GM19238 (cell line): ENCODE data around the gene UGT2B7.
"Not testable (repeated sequence)": the region's sequence is repeated elsewhere in the genome, so short reads cannot be mapped to it uniquely, and the experiment has no call there.

ENCODE experiments used
- DNase-seq: peaks from one replicate; pipeline ENCODE4 v3.0.0; 2011; ENCODE audit warnings: low spot score; ENCODE audit not compliant: insufficient read length

Gene UGT2B7

DNA sequence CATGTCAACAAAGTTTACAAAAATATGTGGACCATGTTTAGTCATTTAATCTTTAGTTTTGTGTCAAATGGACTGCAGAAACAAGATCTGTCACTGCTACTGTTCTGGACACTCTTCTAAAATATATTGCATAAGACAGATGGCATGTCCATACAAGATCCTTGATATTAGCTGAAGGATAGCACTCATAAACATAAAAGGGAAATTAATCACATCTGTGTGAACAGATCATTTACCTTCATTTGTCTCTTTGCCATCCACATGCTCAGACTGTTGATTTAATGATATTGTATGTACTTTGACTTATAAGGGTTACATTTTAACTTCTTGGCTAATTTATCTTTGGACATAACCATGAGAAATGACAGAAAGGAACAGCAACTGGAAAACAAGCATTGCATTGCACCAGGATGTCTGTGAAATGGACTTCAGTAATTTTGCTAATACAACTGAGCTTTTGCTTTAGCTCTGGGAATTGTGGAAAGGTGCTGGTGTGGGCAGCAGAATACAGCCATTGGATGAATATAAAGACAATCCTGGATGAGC is at the start of gene UGT2B7:
Gene UGT2B7, plus strand, starts transcription at position 364 of the 546 bp plus-strand sequence. Its CDS starts 47 bp downstream, at position 411.
- DNase-seq, result no peak

DNA sequence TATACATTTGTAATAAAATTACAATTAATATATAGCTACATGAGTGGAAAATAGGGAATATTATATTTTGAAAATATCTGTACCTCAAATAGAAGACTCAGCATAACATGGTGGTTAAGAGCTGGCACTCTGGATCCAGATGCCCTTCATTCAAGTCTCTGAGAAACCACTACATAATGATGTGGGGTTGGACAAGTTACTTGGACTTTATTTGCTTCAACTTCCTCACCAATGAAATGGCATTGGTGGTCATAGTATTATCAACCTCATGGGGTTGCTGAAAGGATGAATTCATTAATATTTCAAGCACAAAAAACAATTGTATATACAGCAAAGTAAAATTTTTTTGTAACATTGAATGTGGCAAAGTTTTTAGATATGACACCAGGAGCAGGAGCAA is 46.4 kb upstream of the UGT2B7 start:
- no peak for DNase-seq

DNA sequence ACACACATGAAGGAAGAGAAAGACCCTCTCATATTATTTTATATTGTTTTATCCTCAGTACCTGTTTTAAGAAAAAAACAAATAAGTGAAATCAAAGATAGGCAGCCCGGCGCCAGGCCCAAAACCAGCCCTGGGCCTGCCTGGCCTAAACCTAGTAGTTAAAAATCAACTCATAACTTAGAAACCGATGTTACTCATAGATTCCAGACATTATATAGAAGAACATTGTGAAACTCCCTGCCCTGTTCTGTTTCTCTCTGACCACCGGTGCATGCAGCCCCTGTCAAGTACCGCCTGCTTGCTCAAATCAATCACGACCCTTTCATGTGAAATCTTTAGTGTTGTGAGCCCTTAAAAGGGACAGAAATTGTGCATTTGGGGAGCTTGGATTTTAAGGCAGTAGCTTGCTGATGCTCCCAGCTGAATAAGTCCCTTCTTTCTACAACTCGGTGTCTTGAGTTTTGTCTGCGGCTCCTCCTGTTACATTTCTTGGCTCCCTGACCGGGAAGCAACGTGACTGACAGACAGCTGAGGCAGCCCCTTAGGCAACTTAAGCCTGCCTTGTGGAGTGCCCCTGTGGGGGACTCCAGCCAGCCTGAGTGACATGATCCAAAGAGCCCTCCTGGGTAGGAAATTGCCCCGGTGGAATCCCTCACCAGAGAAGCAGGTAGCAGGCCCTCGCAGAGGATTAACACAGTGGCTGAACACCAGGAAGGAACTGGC is 45.3 kb upstream of the UGT2B7 start:
- DNase-seq, result not testable (repeated sequence)

DNA sequence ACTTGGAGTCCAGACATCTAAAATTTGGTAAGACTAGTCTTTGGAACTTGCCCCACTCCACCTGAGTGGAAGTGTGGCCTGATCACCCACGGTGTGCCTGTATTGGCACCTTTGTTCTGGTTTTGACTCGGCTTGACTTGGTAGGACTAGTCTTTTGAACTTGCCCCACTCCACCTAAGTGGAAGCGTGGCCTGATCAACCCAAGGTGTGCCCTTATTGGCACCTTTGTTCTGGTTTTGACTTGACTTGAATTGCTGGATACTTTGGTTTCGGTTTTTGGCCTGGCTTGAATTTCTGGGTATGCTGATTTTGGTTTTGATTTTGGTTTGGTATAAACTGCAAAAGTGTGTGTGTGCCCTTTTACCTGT is 44.7 kb upstream of the UGT2B7 start:
- no peak for DNase-seq

DNA sequence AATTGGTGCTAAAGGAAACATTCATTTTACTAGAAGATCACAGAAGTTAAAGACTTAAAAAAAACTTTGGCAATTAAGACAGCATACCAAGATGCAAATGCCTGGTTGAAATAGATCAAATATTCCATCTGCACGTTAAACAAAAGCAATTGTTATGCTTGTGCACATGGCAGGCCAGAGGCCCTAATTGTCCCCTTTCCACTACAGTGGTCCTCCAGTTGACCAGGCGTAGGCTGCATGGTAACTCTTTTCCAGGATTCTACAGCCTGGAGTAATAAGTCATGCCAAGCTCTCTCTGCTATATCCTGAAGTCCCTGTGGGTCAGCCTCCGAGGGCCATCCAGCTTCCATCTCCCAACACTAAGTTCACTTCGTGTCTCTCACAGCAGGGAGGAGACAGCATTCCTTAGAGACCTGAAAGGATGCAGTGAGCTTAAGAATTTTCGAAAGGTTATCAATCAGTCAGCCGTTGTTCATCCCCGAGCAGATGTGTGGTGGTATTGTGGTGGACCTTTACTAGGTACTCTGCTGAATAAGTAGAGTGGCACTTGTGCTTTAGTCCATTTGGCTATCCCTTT is 42.9 kb upstream of the UGT2B7 start:
- not testable (repeated sequence) for DNase-seq

DNA sequence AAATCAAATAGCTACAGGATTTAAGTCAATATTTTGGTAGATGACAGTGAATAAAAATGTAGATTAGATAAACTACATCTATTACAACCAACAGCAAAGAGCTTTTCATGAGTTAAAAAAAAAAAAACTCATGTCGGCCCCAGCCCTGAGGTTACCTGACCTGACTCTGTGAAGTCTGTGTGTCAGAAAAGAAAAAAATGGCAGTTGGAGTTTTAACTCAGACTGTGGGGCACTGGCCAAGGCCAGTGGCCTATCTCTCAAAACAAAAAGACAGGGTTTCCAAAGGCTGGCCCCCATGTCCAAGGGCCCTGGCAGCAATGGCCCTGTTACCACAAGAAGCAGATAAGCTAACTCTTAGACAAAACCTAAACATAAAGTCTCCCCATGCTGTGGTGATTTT is 42.2 kb upstream of the UGT2B7 start:
- DNase-seq, result not testable (repeated sequence)

DNA sequence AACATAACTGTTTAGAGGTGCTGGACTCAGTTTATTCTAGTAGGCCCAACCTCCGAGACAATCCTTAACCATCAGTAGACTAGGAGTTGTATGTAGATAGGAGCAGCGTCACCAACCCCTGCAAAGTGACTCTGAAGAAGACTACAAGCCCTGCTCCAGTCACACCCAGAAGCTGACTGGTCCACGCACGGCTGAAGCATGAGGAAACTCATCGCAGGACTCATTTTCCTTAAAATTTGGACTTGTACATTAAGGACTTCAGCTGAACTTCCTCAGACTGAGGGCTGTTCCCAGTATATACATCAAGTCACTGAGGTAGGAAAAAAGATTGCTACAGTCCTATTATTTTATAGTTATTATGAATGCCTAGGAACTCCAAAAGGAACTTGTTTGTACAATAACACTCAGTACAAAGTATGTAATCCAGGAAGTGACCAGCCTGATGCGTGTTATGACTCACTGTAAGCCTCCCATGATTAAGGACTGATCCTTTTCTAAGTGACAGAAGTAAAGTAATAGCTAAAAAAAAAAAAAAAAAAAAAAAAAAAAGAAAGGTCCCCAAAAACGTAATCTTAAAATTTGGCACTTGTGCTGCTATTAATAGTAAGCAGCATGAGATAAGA is 41.6 kb upstream of the UGT2B7 start:
- no peak for DNase-seq

DNA sequence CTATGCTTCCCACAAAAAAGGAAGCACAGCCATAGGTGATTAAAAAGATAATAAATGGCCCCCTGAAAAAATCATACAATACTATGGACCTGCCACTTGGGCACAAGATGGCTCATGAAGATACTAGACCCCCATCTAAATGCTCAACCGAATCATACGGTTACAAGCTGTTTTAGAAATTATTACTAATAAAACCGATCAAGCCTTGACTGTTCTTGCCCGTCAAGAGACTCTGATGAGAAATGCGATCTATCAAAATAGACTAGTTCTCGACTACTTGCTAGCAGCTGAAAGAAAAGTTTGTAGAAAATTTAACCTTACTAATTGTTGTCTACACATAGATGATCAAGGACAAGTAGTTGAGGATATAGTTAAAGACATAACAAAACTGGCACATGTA is 40.1 kb upstream of the UGT2B7 start:
- no peak for DNase-seq

DNA sequence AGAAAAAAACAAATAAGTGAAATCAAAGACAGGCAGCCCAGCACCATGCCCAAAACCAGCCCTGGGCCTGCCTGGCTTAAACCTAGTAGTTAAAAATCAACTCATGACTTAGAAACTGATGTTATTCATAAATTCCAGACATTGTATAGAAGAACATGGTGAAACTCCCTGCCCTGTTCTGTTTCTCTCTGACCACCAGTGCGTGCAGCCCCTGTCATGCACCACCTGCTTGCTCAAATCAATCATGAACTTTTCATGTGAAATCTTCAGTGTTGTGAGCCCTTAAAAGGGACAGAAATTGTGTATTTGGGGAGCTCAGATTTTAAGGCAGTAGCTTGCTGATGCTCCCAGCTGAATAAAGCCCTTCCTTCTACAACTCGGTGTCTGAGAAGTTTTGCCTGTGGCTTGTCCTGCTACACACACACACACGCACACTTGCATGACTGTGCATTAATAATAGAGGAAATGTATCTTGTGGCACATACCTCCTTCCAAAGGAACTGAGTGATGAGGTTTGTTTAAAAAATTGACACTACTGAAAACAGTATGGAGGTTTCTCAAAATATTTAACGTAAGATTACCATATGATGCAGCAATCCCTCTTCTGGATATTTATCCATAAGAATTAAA is 39.2 kb upstream of the UGT2B7 start:
- no peak for DNase-seq

DNA sequence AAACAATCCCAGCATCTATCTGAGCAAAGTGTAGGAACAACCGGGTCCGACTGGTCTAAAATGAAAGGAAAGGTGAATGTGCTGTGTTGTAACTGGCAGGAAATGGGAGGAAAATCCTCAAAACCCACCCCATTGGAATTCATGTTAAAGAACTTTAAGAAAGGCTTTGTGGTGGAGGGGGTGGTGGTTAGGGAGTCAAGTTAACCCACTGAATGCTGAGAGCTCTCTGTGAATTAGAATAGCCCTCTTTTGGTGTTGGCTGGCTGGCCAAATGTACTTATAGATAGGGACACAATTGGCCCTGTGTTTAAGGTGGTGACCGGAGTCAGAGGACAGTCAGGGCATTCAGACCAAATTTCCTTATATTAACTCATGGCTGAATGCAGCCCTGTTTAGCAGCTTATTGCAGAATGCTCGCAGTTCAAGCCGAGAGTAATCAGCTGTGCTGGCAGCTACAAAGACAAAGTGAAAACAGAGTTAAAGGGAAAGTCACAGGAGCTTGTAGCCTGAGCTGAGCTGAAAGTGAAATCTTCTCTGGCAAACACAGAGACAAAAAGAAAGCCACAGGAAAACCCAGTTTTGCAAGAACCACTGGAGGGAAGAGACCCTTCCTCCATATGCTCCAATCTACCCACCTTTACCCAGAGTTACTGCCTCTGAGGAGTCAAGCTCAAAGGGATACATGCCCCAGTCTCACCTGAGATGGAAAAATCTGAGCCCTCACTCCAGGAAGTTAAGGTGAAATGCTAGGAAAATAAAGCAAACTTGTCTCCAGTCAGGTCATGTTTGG is 38.5 kb upstream of the UGT2B7 start:
- DNase-seq, result no peak

DNA sequence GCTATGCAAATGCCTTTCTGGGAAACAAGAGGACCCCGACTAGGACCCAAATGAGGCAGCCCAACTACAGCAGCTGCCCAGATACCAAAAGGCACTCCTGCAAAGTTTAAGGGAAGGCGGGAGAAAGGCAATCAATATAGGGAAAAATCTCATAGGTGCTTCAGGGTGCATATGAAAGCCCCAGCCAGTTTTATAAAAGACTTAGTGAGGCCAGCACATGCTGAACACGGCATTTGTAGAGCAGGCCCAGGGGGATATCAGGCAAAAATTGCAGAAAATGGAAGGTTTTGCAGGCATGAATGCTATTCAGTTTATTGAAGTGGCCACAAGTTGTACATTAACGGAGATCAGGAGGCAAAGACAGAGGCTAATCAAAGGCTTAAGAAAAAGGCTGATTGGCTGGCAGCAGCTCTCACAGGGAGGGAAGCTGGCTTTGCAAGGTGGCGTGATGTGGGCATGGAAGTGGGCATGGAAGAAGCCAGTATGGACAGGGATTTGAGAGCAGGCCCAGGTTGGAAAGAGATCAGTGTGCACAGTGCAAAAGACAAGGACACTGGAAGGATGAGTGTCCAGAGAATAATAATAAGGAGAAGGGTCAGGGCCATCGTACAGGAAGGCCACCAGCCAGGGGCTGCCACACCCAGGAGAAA is 37.7 kb upstream of the UGT2B7 start:
- no peak for DNase-seq

DNA sequence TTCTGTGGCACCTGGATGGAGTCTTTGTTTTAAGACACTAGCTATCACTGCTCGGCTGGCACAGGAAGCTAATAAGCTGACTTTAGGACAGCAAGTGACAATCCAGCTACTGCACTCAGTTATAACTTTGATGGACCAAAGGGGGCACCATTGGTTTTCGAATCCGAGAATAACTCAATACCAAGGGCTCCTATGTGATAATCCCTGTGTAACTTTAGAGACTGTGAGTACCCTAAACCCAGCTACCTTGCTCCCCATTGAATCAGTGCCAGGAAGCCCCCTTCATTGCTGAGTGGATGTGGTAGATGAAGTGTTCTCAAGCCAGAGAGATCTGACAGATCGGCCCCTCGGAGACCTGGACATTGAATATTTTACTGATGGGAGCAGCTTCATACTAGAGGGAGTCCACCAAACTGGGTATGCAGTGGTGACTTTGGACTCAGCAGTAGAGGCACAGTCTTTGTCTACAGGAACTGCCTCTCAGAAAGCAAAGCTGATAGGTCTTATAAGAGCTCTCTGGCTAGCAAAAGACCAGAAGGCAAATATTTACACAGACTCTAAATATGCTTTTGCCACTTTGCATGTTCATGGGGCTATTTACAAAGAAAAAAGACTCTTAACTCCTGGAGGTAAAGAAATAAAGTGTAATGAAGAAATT is 35.5 kb upstream of the UGT2B7 start:
- DNase-seq, result no peak

DNA sequence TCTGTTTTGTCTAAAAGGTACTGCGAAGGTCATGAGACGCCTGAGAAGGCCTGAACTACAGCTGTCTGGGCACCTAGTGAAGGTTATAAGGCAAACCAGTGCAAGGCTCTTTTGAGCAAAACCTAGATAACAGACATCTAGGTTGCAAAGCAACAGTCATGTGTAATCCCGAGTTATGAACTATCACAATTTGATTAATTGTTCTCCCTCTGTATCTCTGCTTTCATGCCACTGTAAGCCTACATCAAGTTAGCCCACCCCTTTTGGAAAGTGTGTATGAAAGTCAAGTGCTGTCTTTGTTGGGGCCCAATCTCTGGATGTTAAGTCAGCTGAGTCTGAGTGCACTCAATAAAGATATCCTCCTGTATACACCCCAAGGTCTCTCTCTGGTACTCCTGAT is 31.9 kb upstream of the UGT2B7 start:
- DNase-seq, result no peak

DNA sequence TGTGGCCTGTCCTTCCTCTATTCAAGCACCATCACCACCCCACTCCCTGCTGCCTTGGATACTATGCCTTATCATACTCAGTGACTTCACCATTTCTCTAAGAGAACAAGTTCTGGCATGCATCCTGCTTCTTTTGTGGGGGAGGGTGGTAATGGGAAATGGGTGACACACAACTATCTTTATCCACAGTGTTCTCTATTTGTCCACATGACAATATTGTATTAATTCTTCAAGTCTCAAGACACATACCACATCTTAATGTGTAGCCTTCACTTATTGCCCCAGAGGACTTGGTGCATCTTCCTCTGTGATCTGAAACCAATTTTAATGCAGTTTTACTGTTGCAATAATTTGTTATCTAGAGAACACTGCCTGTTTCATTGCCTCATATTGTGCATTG is 29.3 kb upstream of the UGT2B7 start:
- no peak for DNase-seq

DNA sequence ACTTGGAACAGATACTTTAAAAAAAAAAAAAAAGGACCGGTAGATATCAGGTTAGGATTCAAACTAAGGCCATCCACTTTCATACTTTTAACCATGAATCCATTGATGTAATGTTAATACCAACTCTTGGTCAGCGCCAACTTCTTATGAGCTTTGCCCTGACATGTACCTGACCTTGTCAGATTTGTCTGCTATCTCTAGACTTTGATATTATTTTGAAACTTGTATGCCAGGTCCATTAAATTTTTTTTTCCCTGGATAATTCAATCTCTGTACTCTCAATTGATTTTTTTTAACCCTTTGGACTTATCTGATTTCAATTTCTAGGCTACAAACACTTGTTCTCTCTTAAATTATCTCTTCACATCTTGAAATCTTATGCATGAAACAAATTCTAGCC is 27.2 kb upstream of the UGT2B7 start:
- DNase-seq, result no peak

DNA sequence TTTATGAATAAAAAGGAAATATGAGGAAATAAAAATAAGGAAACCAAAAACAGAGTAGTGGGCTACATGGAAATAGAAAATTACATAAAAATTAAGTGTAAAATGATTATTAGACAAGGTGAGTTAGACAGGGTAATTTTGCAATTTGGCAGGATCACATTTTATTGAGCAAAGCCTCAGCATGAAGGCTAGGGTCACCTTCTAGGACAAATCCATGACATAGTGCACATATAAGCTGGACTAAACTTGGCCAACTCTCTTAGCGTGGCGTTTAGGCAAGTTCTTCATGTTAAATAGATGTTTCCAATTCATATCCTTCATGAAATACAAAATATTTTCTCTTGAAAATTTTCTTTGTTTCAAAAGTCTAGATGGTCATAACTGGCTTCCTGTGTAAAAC is 25.7 kb upstream of the UGT2B7 start:
- DNase-seq, result no peak

DNA sequence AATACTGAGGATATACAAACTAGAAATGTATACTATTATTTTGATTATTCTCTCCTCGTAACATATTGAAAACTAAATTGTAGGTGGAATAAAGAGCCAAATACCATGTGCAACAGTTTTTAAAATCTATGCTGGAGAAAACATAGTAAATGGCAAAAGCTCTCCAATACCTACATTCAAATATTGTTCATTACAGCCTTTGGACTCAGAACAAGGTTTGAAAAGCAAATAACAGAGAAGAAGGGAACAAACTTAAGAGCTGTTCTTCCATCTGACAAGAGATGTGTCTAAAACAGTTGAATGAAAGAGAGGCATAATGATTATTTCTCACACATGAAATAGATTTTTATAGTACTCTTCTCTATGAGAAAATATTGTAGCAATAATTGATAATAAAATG is 25.0 kb upstream of the UGT2B7 start:
- no peak for DNase-seq

DNA sequence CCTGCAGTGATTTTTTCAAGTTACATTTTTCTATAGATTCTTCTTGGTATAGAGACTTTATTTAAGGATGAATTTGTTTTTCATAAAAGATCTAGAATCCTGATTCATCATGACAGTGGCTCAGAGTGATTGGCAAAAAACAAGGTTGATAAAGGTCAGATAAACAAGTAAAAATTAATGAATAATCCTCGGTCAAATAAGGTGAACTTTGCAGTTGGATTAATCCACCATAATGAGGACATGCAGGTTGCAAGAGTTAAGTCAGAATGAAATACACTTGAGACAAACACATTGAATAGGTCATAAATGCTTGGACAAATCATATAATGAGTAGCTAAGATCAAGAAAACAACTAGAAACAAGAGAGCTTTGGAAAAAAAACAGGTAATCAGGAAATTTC is 22.9 kb upstream of the UGT2B7 start:
- DNase-seq, result no peak

DNA sequence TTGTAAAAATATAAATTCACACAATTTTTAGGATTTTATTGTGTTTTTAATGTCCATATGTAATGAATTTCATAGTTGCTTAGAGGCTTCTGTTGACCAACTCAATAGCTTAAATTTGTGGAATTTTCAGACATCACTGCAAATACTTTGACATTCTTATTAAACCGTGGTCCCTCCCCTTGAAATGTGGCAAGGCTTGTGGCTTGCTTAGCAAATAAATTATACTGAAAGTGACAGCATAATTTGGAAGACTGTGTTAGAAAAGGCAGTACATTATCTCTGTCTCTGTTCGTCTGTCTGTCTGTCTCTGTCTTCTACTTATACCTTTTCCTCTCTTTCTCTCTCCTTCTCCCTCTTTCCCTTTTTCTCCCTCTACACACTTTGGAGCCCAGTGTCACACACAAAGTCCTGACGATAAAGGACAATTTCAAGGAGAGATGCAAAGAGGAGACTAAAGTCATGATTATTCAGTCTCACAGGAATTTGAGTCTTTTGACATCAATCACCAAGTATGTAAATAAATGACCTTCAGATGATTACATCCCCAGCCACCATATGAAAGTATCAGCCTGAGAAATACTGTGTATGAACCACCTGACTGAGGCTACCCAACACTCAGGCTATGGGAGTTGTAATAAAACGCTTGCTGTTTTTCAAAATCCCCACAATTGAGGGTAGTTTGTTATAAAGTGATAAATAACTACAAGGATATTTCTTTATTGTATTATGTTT is 21.0 kb upstream of the UGT2B7 start:
- DNase-seq, result no peak

DNA sequence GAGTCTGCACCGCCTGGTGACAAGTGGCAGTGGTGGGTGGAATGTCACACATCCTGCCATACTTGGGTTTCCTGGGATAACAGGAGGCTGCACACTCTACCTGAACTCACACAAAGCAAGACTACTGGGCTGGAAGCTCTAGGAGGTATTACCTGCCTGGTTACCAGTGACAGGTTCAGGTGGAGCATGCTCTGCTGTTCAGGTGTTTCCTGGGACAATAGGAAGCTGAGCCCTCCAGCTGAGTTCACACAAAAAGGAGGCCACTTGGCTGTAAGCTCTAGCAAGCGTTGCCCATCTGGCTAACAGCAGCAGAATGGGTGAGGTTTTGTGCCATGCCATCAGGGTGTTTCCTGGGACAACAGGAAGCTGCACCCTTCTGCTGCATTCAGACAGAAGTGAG is 17.4 kb upstream of the UGT2B7 start:
- DNase-seq, result no peak
